Keratinocyte (primary cell): Measurements from ENCODE around the gene SLC39A10. TPM values are rescaled to one million over a fixed set of nuclear protein-coding genes. Genes with fewer than 3 reads are reported as not detected.

Experiments
- DNase-seq: peaks from one replicate; pipeline ENCODE4 v3.0.0-alpha.2; 2011; ENCODE audit warnings: low read depth, missing footprints, low spot score
- FAIRE-seq: peaks from 2 replicates; lab custom pipeline; 2011; peaks lifted over from hg19 to GRCh38; lab: Jason Lieb, UNC
- H2AFZ ChIP-seq: 2 replicates; pipeline ENCODE4 v1.6.0; 2012; ENCODE audit warnings: low read length, control low read depth, inconsistent platforms; ENCODE audit not compliant: control insufficient read depth
- H3K27ac ChIP-seq: 2 replicates; pipeline ENCODE4 v1.5.1; 2011; ENCODE audit warnings: low read length; ENCODE audit not compliant: control insufficient read depth, insufficient read depth
- H3K27me3 ChIP-seq: 3 replicates; pipeline ENCODE4 v1.6.0; 2011; ENCODE audit warnings: low read length; ENCODE audit not compliant: control insufficient read depth, insufficient read depth; ENCODE audit errors: extremely low read depth
- H3K36me3 ChIP-seq, 2 experiments: 2 replicates in 1 of 2; 3 replicates in 1 of 2; pipeline ENCODE4 v1.5.1; 2011; ENCODE audit warnings: low read length in 2 of 2, mild to moderate bottlenecking in 1 of 2; ENCODE audit not compliant: control insufficient read depth in 2 of 2, insufficient read depth in 2 of 2; ENCODE audit errors: extremely low read depth in 1 of 2
- H3K4me1 ChIP-seq: 3 replicates; pipeline ENCODE4 v1.5.1; 2011; ENCODE audit warnings: low read length; ENCODE audit not compliant: control insufficient read depth, insufficient read depth; ENCODE audit errors: extremely low read depth
- H3K4me2 ChIP-seq: 3 replicates; pipeline ENCODE4 v1.6.0; 2011; ENCODE audit warnings: low read depth, low read length; ENCODE audit not compliant: control insufficient read depth, insufficient read depth; ENCODE audit errors: extremely low read depth
- H3K4me3 ChIP-seq, 3 experiments: fragments of 200-600 bp in 1 of 3; sonication (generic) in 1 of 3; 2 replicates in 2 of 3; 3 replicates in 1 of 3; pipeline ENCODE4 v1.5.1; 2011 to 2016; ENCODE audit warnings: low read length in 3 of 3, mild to moderate bottlenecking in 3 of 3, control low read depth in 2 of 3, inconsistent platforms in 1 of 3, low read depth in 1 of 3, mixed read lengths in 1 of 3, mixed run types in 1 of 3, moderate library complexity in 1 of 3; ENCODE audit not compliant: control insufficient read depth in 2 of 3, insufficient read depth in 2 of 3; ENCODE audit errors: extremely low read depth in 1 of 3
- H3K79me2 ChIP-seq: 2 replicates; pipeline ENCODE4 v1.6.0; 2012; ENCODE audit warnings: low read length; ENCODE audit not compliant: control insufficient read depth, insufficient read depth
- H3K9ac ChIP-seq: 3 replicates; pipeline ENCODE4 v1.6.0; 2011; ENCODE audit warnings: low read length; ENCODE audit not compliant: control insufficient read depth, insufficient read depth; ENCODE audit errors: extremely low read depth
- H3K9me1 ChIP-seq: 3 replicates; pipeline ENCODE4 v1.6.0; 2011; ENCODE audit warnings: low read length; ENCODE audit not compliant: control insufficient read depth, insufficient read depth; ENCODE audit errors: extremely low read depth
- H3K9me3 ChIP-seq: 2 replicates; pipeline ENCODE4 v1.5.1; 2012; ENCODE audit warnings: low read depth, low read length; ENCODE audit not compliant: control insufficient read depth
- H4K20me1 ChIP-seq: 3 replicates; pipeline ENCODE4 v1.6.0; 2011; ENCODE audit warnings: low read length; ENCODE audit not compliant: control insufficient read depth, insufficient read depth; ENCODE audit errors: extremely low read depth
- CTCF ChIP-seq, 3 experiments: IDR thresholded peaks in 1 of 3; conservative IDR thresholded peaks in 1 of 3; optimal IDR thresholded peaks in 1 of 3; 2 replicates in 2 of 3; 3 replicates in 1 of 3; pipeline versions ENCODE3 to v1.5.1; 2011; ENCODE audit warnings: low read length in 3 of 3, mild to moderate bottlenecking in 3 of 3, moderate library complexity in 2 of 3, control low read depth in 1 of 3, inconsistent platforms in 1 of 3; ENCODE audit not compliant: insufficient read depth in 2 of 3; ENCODE audit errors: extremely low read depth in 1 of 3
- EZH2 ChIP-seq: IDR thresholded peaks from one replicate; pipeline ENCODE4 v1.6.1; 2012; ENCODE audit warnings: inconsistent platforms, mild to moderate bottlenecking, low read length, moderate library complexity
- dilution Hi-C: fragments of 300-500 bp; cut with MboI; formaldehyde crosslinking; loops from one replicate; pipeline ENCODE4 v1.7.0; 2020; ENCODE audit warnings: low sequenced_read_pairs; ENCODE audit not compliant: extremely low pct_ligation_motif_present
- polyA plus RNA-seq, 5 experiments: library from polyadenylated mRNA; depleted of rRNA in 3 of 5; stranded (reverse) in 3 of 5; stranded (forward) in 1 of 5; unstranded in 1 of 5; fragments of >200 nt; gene quantifications; 1 replicate in 1 of 5; 2 replicates in 3 of 5; 3 replicates in 1 of 5; pipeline versions ENCODE4 v1.2.1 to v1.2.3, GENCODE V29; 2011 to 2012; ENCODE audit warnings: missing spikeins in 2 of 5, low read depth in 1 of 5, low replicate concordance in 1 of 5

SLC39A10 gene
- polyA plus RNA-seq, 1 donor (not counting 4 experiments of a cell fraction or from before 2014, with no cell fraction given) = 19.4 TPM

GRCh38 chr2:195741191-195741590 is 84.2 kb downstream of the SLC39A10 start:
- Histone ChIP-seq H3K4me3 (no peak overlapping the region), H3K27ac (no peak overlapping the region), H3K36me3 (no peaks in the 10 kb centered on the region), H3K4me1 (no peaks in the 10 kb centered on the region), H3K9me1 (no peaks in the 10 kb centered on the region), H3K27me3 (no peaks in the 10 kb centered on the region), H3K9me3 (no peaks in the 10 kb centered on the region), H3K9ac (no peak overlapping the region), H3K79me2 (no peaks in the 10 kb centered on the region), H3K4me2 (no peak overlapping the region), H2AFZ (no peak overlapping the region), H4K20me1 (no peaks in the 10 kb centered on the region)
- DNase-seq (no peak), FAIRE-seq (no peak)
- dilution Hi-C loops = no loop called here
- TF ChIP-seq CTCF (optimal IDR thresholded peaks at IDR 0.05 in 1 of 3, IDR thresholded peaks at IDR 0.05 in 1 of 3, conservative IDR thresholded peaks at IDR 0.05 in 1 of 3; ENCODE audit: extremely low read depth in 1 of 3, insufficient read depth in 2 of 3, low read length in 3 of 3) = no peak
- no peak for TF ChIP-seq EZH2

- Histone ChIP-seq H3K4me1 (peaks cover 4% of the 10 kb centered on the region), H3K4me3 (no peak overlapping the region), H3K27ac (no peak overlapping the region), H3K36me3 (no peaks in the 10 kb centered on the region), H3K9ac (no peak overlapping the region), H2AFZ (no peak overlapping the region), H3K4me2 (no peak overlapping the region), H3K27me3 (no peaks in the 10 kb centered on the region), H4K20me1 (no peaks in the 10 kb centered on the region), H3K9me1 (no peaks in the 10 kb centered on the region), H3K79me2 (no peaks in the 10 kb centered on the region), H3K9me3 (no peaks in the 10 kb centered on the region)
- FAIRE-seq (no peak), DNase-seq (no peak)
- dilution Hi-C loops = no loop called here
- no peak for TF ChIP-seq CTCF (optimal IDR thresholded peaks at IDR 0.05 in 1 of 3, IDR thresholded peaks at IDR 0.05 in 1 of 3, conservative IDR thresholded peaks at IDR 0.05 in 1 of 3; ENCODE audit: extremely low read depth in 1 of 3, insufficient read depth in 2 of 3, low read length in 3 of 3)
- no peak for TF ChIP-seq EZH2
Measured at GRCh38 chr2:195756218-195756942, 99.4 kb downstream of the SLC39A10 start.
